GM18508 (cell line): ENCODE measurements around the gene DBN1.

Source experiments
- ATAC-seq: cut with Tn5 transposase; IDR thresholded peaks from one replicate; pipeline ENCODE4 v1.9.1; 2021; ENCODE audit warnings: moderate number of reproducible peaks; ENCODE audit not compliant: insufficient read depth, unreplicated experiment

DBN1 gene

DNA sequence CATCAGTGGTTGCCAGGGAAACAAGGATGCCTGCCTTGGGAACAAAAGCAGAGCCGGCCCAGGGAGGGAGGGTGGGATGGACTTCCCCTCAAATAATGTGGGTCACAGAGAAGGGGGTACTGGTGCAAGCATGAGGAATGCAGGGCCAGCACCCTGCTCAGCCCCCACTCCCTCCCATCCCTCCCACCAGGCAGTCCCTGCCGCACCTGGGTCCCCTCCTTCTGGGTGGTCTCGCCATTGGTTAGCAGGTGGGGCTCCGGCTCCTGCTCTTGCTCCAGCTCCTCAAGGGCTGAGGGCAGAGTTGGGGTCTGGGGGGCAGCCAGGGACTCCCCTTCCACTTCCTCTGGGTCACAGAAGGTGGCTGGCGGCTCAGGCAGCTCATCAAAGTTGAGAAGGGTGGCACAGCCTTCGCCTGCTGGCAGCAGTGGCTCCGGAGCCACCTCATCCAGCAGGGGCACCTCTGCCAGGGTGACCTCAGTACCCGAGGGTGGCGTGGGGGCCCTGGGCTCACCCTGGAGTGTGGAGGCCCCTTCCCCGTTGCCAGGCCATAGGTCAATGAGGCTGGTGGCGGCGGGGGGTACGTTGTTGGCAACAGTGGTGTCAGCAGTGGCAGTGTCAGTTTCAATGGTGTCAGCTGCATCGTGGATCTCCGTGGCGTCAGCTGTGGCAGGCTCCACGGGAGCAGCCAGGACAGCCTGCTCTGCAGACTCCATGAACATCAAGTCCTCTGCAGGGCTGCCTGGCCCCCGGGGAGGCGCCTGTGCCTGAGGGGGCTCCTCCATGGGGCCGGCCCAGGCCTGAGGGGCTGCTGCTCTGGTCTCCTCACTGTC lies 15.4 kb downstream of the DBN1 start:
- ATAC-seq = no peak

- ATAC-seq = peak; percentile 31
Measured at GRCh38 chr5:177456976-177457851, 16.2 kb downstream of the DBN1 start.

GRCh38 chr5:177456591-177456964 lies 16.9 kb downstream of the DBN1 start:
- ATAC-seq = no peak

DNA sequence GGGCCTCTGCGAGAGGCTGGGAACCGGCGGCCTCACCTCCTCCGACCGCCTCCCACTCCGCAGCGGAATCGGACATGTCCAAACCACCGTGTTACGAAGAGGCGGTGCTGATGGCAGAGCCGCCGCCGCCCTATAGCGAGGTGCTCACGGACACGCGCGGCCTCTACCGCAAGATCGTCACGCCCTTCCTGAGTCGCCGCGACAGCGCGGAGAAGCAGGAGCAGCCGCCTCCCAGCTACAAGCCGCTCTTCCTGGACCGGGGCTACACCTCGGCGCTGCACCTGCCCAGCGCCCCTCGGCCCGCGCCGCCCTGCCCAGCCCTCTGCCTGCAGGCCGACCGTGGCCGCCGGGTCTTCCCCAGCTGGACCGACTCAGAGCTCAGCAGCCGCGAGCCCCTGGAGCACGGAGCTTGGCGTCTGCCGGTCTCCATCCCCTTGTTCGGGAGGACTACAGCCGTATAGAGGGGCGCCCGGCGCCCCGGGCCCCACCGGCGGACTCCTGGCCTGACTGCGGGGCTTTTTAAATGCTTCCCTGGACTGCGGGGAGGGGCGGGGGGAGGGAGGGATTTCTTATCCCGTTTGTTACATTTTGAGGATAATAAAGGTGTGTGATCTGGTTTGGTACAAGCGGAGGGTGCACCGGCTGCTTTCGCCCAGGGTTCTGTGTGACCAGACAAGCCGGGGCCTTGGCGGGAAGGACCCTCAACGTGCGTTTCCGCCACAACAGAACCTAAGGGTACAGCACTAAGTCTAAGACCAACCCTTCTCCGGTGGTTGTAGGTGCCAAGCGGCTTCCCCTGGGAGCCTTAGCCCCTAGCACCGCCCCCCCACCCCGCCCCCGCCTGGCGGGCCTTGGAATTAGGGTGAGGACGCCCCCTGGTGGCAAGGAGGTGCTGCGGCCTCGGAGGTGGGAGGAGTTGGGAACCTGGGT lies 17.5 kb downstream of the DBN1 start:
- ATAC-seq = no peak

DNA sequence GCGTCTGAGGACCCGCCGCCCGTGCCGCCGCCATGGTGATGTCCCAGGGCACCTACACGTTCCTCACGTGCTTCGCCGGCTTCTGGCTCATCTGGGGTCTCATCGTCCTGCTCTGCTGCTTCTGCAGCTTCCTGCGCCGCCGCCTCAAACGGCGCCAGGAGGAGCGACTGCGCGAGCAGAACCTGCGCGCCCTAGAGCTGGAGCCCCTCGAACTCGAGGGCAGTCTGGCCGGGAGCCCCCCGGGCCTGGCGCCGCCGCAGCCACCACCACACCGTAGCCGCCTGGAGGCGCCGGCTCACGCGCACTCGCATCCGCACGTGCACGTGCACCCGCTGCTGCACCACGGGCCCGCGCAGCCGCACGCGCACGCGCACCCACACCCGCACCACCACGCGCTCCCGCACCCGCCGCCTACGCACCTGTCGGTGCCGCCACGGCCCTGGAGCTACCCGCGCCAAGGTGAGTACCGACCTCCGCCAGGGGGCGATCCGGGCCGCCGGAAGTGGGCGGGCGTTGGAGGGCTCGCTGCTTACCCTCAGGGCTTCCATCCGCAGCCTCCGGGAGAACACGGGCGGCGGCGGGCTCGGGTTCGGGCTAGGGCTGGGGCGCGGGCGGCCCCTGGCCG lies 18.3 kb downstream of the DBN1 start:
- ATAC-seq = no peak

- ATAC-seq = no peak
Measured at GRCh38 chr5:177454397-177455035, 18.9 kb downstream of the DBN1 start.

GRCh38 chr5:177453852-177454396 lies 19.5 kb downstream of the DBN1 start:
- ATAC-seq = no peak

GRCh38 chr5:177452688-177453638 lies 20.5 kb downstream of the DBN1 start:
- ATAC-seq = no peak

GRCh38 chr5:177450667-177451424 lies 22.6 kb downstream of the DBN1 start:
- no peak for ATAC-seq

- no peak for ATAC-seq
Measured at GRCh38 chr5:177449140-177450061, 24.0 kb downstream of the DBN1 start.

- no peak for ATAC-seq
Measured at GRCh38 chr5:177448244-177448950, 25.0 kb downstream of the DBN1 start.

DNA sequence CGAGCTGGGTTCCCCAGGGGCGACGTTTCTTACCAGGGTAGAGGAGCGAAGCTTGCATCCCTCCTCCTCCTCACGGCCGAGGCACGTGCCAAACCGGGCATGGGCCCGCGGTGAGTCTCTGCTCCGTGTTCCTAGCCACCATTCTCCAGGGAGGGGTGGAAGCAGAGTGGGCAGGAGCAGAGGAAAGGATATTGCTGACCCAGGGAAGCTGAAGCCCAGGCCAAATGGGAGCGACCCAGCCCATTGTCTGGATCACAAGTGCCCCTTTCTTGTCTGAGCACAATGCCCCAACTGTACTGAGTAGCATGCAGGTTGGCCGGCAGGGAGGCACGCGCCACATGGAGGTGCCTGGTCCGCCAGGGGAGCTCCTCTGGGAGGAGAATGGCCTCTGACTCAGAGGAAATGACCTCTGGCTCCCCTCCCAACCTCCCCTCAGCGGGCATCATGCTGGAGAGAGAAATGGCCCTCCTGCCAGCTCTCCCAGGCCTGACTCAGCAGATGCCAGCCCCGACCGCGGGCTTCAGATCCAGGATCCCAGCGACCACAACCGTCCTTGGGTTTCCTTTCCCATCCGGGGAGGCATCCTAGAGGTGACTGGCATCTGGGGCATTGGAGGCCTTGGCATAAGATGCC lies 25.7 kb downstream of the DBN1 start:
- ATAC-seq = no peak

DNA sequence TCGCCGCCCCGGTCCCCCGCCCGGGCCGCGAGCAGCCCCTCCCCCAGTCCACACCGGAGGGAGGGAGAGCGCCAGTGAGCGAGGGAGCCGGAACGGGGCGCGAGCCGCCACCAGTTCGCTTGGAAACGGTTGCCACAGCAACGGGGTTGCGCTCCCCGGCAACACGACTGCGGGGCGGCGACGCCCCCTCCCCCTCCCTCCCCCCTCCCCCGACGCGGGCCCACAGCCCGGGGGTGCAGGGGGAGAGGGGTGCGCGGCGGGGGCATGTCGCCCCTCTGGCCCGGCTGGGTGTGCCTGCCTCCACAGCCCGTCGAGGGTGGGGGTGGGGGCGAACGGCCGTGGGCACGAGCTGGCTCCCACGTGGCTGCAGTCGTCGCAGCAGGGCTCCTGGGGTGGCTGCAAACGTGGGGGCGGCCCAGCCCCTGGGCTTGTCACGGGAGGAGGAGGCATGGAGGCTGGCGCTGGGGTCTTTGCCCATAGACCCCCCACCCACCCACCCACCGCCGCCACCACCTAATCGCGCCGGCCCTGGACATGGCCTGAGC lies 26.3 kb downstream of the DBN1 start:
- no peak for ATAC-seq

DNA sequence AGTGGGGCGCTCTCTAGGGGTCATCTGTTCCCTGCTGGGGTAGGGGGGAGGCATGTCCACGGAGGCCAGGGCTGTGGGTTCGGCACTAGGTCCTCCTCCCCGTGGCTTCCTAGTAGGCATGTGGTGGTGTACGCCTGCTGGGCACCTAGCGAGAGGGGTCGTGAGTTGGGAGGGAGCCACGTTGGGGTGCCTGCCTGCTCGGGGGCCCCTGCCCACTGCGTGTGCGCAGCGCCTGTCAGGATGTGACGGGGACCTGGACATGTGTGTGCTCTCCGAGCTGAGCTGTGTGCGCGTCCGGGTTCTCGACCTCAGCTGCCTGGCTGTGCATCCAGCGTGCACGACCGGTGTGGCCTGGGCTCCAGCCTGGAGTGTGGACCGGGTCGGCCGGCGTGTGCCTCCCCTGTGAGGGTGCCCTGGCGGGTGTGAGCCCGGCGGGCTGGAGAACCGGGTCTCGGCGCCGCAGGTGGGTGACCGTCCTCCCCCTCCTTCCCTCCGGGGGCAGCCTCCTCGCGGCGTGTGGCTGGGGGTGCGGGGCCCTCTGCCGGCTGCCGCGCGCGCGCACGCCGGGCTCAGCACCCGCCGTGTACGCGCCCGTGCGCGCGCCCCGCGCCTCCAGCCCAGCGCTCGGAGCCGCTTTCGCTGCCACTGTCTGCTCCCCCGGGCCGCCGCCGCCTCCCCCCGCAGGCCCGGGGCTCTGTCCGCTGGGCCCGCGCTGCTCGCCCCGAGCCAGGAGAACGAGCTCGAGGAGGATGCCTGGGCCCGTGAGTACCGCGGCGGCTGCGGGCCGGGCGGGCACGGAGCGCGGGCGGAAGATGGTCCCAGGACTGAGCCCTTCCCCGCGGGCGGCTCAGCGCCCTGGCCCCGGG lies 27.0 kb downstream of the DBN1 start, which contains the start of gene PRR7:
TSS of gene PRR7 (plus strand) at position 615 of the 866 bp plus-strand sequence. CDS start 8,254 bp downstream, outside the sequence.
- ATAC-seq = no peak
